Measurements from ENCODE around the gene RETREG3. TPM values are rescaled to one million over a fixed set of nuclear protein-coding genes. Genes with fewer than 3 reads are reported as not detected.

The RETREG3 gene
- polyA plus RNA-seq, 1 donor from 2014 or later = 34.6 TPM

- Histone ChIP-seq H3K4me2 (ENCODE audit: low read length) (no peak overlapping the region), H3K79me2 (replicated peaks; ENCODE audit: insufficient read depth, low read length) (peaks cover 4% of the 10 kb centered on the region), H4K20me1 (ENCODE audit: insufficient read depth) (no peaks in the 10 kb centered on the region), H3K9me3 (ENCODE audit: low read length) (no peaks in the 10 kb centered on the region), H3K27me3 (ENCODE audit: insufficient read depth, low read depth, low read length) (no peaks in the 10 kb centered on the region), H3K36me3 (ENCODE audit: insufficient read depth, low read length) (no peaks in the 10 kb centered on the region), H3F3A (ENCODE audit: insufficient read depth, low read length, poor library complexity, severe bottlenecking) (no peaks in the 10 kb centered on the region), H3K9ac (ENCODE audit: low read length) (no peak overlapping the region), H3K27ac (ENCODE audit: low read length) (no peak overlapping the region), H3K4me3 (ENCODE audit: low read length) (no peak overlapping the region), H2AFZ (ENCODE audit: low read depth, low read length) (no peak overlapping the region), H3K9me2 (ENCODE audit: insufficient read depth, low read length) (no peaks in the 10 kb centered on the region)
- TF ChIP-seq EP300 (conservative IDR thresholded peaks at IDR 0.05; ENCODE audit: poor library complexity, severe bottlenecking) (no peak), TAF1 (IDR thresholded peaks at IDR 0.05; ENCODE audit: low read depth) (no peak), EZH2 (IDR thresholded peaks at IDR 0.05; ENCODE audit: borderline replicate concordance, insufficient read depth, low read length, poor library complexity, severe bottlenecking) (no peak), RAD21 (conservative IDR thresholded peaks at IDR 0.05) (no peak), CTCF (IDR thresholded peaks at IDR 0.05; ENCODE audit: poor library complexity, severe bottlenecking) (no peak), REST (IDR thresholded peaks at IDR 0.05; ENCODE audit: borderline replicate concordance) (no peak), POLR2AphosphoS5 (IDR thresholded peaks at IDR 0.05) (no peak), SMC3 (conservative IDR thresholded peaks at IDR 0.05; ENCODE audit: poor library complexity) (no peak), MXI1 (conservative IDR thresholded peaks at IDR 0.05; ENCODE audit: poor library complexity, severe bottlenecking) (no peak)
Measured at GRCh38 chr17:42590886-42591285, 18.3 kb downstream of the RETREG3 start.

- no peaks in the 10 kb centered on the region for H3K79me2 ChIP-seq (replicated peaks; ENCODE audit: insufficient read depth, low read length)
- no peaks in the 10 kb centered on the region for H3K36me3 ChIP-seq (ENCODE audit: insufficient read depth, low read length)
- H4K20me1 ChIP-seq (ENCODE audit: insufficient read depth) = no peaks in the 10 kb centered on the region
- no peak overlapping the region for H3K9ac ChIP-seq (ENCODE audit: low read length)
- H2AFZ ChIP-seq (ENCODE audit: low read depth, low read length) = no peak overlapping the region
- TF ChIP-seq RAD21 (conservative IDR thresholded peaks at IDR 0.05) = no peak
- no peak for TF ChIP-seq TAF1 (IDR thresholded peaks at IDR 0.05; ENCODE audit: low read depth)
- no peak for TF ChIP-seq POLR2AphosphoS5 (IDR thresholded peaks at IDR 0.05)
- no peak for TF ChIP-seq EZH2 (IDR thresholded peaks at IDR 0.05; ENCODE audit: borderline replicate concordance, insufficient read depth, low read length, poor library complexity, severe bottlenecking)
- TF ChIP-seq EP300 (conservative IDR thresholded peaks at IDR 0.05; ENCODE audit: poor library complexity, severe bottlenecking) = no peak
- no peak for TF ChIP-seq SMC3 (conservative IDR thresholded peaks at IDR 0.05; ENCODE audit: poor library complexity)
- no peak for TF ChIP-seq CTCF (IDR thresholded peaks at IDR 0.05; ENCODE audit: poor library complexity, severe bottlenecking)
- H3F3A ChIP-seq (ENCODE audit: insufficient read depth, low read length, poor library complexity, severe bottlenecking) = no peaks in the 10 kb centered on the region
- no peaks in the 10 kb centered on the region for H3K9me2 ChIP-seq (ENCODE audit: insufficient read depth, low read length)
- H3K9me3 ChIP-seq (ENCODE audit: low read length) = no peaks in the 10 kb centered on the region
- H3K4me2 ChIP-seq (ENCODE audit: low read length) = no peak overlapping the region
- H3K27me3 ChIP-seq (ENCODE audit: insufficient read depth, low read depth, low read length) = no peaks in the 10 kb centered on the region
- no peak overlapping the region for H3K27ac ChIP-seq (ENCODE audit: low read length)
- no peak overlapping the region for H3K4me3 ChIP-seq (ENCODE audit: low read length)
Measured at GRCh38 chr17:42586514-42587230, 22.5 kb downstream of the RETREG3 start.

Measured in neural cell (in vitro differentiated cells).